Activated T-helper 2 cell treated with anti-CD3 and anti-CD28 coated beads, Interferon-gamma antibody, Interleukin-2, Interleukin-4, amounts not matched to agents 10 μg/mL and 5 μg/mL and 100 μg/mL, durations not matched to agents 14 hours and 24 hours and 36 hours (primary cell): ENCODE results near the gene MDH2. TPM values are rescaled to one million over a fixed set of nuclear protein-coding genes. Genes with fewer than 3 reads are reported as not detected.
A peak's percentile ranks its signal among the peaks of the same experiment; 100 is the strongest.
"Not testable (repeated sequence)": the region's sequence is repeated elsewhere in the genome, so short reads cannot be mapped to it uniquely, and the experiment has no call there.

Experiments
- DNase-seq: peaks from one replicate; pipeline ENCODE4 v3.0.0; 2021; ENCODE audit warnings: low spot score
- H3K27ac Mint-ChIP-seq: one replicate; pipeline ENCODE4 v1.8.0; 2021; ENCODE audit warnings: mixed read lengths
- H3K27me3 Mint-ChIP-seq: one replicate; pipeline ENCODE4 v1.8.0; 2021; ENCODE audit warnings: low read depth, mixed read lengths
- H3K36me3 Mint-ChIP-seq: one replicate; pipeline ENCODE4 v1.8.0; 2021; ENCODE audit warnings: low read depth, mixed read lengths
- H3K4me1 Mint-ChIP-seq: one replicate; pipeline ENCODE4 v1.8.0; 2021; ENCODE audit warnings: low read depth, mixed read lengths
- H3K4me3 Mint-ChIP-seq: one replicate; pipeline ENCODE4 v1.8.0; 2021; ENCODE audit warnings: low read depth, mild to moderate bottlenecking, moderate library complexity, mixed read lengths
- H3K9me3 Mint-ChIP-seq: one replicate; pipeline ENCODE4 v1.8.0; 2021; ENCODE audit warnings: mixed read lengths
- intact Hi-C: fragments of 100-400 bp; cut with micrococcal nuclease; formaldehyde crosslinking; loops from one replicate; pipeline ENCODE4 v1.15.1; 2023
- total RNA-seq: library from RNA; stranded (reverse); gene quantifications from 2 replicates; pipeline ENCODE4 v1.2.3, GENCODE V29; 2022

MDH2 gene
- total RNA-seq, 1 donor from 2014 or later: 268 TPM

DNA sequence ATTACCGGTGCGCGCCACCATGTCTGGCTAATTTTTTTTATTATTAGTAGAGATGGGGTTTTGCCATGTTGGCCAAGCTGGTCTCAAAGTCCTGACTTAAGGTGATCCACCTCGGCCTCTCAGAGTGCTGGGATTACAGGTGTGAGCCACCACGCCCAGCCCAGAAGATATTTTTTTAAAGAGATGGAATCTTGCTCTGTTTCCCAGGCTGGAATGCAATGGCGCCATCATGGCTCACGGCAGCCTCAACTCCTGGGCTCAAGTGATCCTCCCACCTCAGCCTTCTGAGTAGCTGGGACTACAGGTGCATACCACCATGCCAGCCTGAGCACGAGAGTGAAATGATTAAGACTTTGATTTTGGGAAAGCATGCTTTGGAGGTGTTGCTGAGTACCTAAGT is 4.8 kb downstream of the MDH2 start:
- Mint-ChIP-seq H3K27ac (peak overlapping the region; percentile 13), H3K36me3 (peaks cover 45% of the 10 kb centered on the region), H3K4me1 (peaks cover 29% of the 10 kb centered on the region)
- intact Hi-C loops, H3K4me3 Mint-ChIP-seq, H3K9me3 Mint-ChIP-seq, H3K27me3 Mint-ChIP-seq, DNase-seq: not testable (repeated sequence)

DNA sequence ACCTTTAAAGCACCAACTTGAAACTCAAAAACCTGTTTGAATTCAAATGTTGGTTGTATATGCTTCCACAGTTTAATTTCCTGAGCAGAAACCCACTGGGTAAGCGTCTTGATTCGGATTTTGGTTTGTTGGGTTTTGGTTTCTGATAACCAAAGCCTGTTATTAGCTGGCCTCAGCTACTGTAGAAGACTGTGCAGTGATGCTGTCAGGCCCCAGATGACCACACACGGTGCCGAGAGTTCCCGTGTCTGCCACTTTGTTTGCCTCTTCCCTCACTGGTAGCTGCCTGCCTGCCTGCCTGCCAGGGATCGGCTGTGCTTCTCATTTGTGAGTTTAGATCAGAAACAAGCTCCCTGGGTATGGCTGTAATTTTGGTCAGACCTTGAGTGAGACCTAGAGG is 5.6 kb downstream of the MDH2 start:
- no peaks in the 10 kb centered on the region for H3K27me3 Mint-ChIP-seq
- H3K27ac Mint-ChIP-seq: no peak overlapping the region
- no peak for DNase-seq
- H3K36me3 Mint-ChIP-seq: peaks cover 48% of the 10 kb centered on the region
- no peaks in the 10 kb centered on the region for H3K9me3 Mint-ChIP-seq
- intact Hi-C loops: no loop called here
- peaks cover 29% of the 10 kb centered on the region for H3K4me1 Mint-ChIP-seq
- no peak overlapping the region for H3K4me3 Mint-ChIP-seq

DNA sequence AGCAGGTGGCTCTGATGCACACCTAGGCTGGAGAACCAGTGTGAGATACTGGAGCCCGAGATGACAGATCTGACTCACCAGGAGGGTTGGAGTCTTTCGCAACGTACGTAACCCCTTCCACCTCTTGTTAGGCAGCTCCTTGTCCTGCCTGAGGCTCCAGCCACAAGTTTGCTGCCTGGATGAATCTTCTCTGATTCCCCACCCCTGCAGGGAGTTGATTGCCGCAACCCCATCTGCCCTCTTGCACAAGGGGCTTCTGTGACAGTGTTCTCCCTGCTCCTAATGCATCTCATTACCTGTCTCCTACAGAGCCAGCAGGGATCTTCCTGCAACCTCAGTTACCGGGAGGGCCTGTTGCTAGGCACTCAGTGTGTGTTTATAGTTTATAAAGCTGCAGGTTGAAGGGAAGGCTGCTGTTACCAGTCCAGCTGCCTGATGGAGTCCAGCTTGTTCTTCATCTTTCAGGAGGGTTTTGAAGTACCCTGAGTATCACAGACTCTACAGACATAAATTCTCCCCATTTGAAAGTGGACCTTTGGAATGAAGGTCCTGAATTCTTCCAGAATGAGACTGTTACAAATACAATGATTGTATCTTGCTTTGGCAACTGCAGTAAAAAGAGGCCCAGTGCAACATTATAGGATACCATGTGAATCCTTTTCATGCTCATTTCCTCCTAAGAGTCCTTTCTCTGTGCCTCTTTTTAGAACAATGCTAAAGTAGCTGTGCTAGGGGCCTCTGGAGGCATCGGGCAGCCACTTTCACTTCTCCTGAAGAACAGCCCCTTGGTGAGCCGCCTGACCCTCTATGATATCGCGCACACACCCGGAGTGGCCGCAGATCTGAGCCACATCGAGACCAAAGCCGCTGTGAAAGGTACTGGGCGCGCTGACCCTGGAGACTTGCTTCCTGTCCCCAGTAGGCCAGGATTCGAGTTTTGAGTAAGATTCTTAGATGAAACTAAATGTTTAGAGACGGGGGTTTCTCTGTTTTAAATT is 6.5 kb downstream of the MDH2 start:
- intact Hi-C loops: no loop called here
- DNase-seq: no peak
- Mint-ChIP-seq H3K4me3 (no peak overlapping the region), H3K9me3 (no peaks in the 10 kb centered on the region), H3K36me3 (peaks cover 50% of the 10 kb centered on the region), H3K27ac (no peak overlapping the region), H3K27me3 (no peaks in the 10 kb centered on the region), H3K4me1 (peaks cover 25% of the 10 kb centered on the region)

DNA sequence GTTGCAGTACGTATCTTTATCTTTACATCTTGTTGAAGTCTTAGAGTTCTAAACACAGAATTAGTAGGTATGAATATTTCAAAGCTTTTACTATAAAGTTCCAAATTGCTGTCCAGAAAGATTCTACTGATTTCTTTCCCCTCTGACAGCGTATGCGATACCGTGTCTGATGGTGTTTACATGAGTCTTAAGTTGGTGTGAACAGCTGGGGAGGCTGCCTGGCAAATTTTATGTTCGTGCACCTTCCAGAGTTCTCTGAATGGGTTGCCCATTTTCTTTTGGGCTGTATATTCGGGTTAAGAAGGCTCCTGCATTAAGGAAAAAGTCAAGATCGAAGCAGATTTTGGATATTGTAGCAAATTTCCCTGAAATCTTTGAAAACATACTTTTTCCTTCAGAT is 8.3 kb downstream of the MDH2 start:
- Mint-ChIP-seq H3K9me3 (no peaks in the 10 kb centered on the region), H3K36me3 (peaks cover 54% of the 10 kb centered on the region), H3K4me1 (peaks cover 16% of the 10 kb centered on the region), H3K27ac (no peak overlapping the region), H3K4me3 (no peak overlapping the region), H3K27me3 (no peaks in the 10 kb centered on the region)
- intact Hi-C loops: no loop called here
- no peak for DNase-seq

DNA sequence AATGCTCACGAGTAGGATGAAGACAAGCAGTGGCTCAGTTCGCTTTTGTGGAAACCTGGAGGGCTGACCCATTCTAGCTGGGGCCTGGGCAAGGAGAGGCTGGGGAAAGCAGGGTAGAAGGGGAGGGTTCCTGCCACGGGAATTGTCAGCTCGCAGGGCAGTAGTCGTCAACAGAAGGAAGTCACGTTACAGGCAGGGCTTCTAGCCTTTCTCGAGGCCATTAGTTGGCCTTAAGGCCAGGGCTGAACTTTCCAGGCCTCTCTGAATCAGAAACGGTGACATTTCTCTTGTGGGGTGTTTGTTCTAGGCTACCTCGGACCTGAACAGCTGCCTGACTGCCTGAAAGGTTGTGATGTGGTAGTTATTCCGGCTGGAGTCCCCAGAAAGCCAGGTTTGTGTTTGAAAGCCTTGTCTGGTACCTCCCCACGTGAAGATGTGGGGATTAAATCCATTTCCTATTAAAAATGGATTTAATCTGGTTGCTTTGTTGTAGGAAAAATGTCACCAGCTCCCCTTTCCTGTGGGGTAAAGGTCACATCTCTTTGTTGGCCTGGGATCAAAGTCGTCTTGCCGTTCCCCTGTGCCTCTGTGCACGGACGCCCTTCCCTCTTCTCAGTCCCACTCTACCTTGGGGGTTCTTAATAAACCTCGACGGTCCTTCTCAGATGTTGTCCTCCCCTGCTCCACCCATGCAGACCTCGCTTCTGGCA is 9.4 kb downstream of the MDH2 start:
- intact Hi-C loops: no loop called here
- no peak overlapping the region for H3K27ac Mint-ChIP-seq
- no peaks in the 10 kb centered on the region for H3K27me3 Mint-ChIP-seq
- peaks cover 55% of the 10 kb centered on the region for H3K36me3 Mint-ChIP-seq
- H3K9me3 Mint-ChIP-seq: no peaks in the 10 kb centered on the region
- H3K4me1 Mint-ChIP-seq: peaks cover 9% of the 10 kb centered on the region
- H3K4me3 Mint-ChIP-seq: no peak overlapping the region
- no peak for DNase-seq

DNA sequence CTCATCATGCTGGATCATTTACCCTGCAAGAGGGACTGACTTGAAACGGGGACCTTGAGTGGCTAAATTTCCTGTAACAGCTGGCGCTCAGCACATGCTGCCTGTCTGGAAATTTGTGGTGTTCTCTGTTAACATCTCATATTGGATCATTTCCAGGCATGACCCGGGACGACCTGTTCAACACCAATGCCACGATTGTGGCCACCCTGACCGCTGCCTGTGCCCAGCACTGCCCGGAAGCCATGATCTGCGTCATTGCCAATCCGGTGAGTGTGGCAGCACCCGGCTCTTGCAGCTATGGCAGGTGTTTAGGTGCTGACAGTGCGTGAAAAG is 9.9 kb downstream of the MDH2 start:
- H3K9me3 Mint-ChIP-seq: no peaks in the 10 kb centered on the region
- peaks cover 57% of the 10 kb centered on the region for H3K36me3 Mint-ChIP-seq
- no peaks in the 10 kb centered on the region for H3K27me3 Mint-ChIP-seq
- H3K4me1 Mint-ChIP-seq: peaks cover 7% of the 10 kb centered on the region
- no peak overlapping the region for H3K4me3 Mint-ChIP-seq
- DNase-seq: no peak
- H3K27ac Mint-ChIP-seq: no peak overlapping the region
- intact Hi-C loops: no loop called here

DNA sequence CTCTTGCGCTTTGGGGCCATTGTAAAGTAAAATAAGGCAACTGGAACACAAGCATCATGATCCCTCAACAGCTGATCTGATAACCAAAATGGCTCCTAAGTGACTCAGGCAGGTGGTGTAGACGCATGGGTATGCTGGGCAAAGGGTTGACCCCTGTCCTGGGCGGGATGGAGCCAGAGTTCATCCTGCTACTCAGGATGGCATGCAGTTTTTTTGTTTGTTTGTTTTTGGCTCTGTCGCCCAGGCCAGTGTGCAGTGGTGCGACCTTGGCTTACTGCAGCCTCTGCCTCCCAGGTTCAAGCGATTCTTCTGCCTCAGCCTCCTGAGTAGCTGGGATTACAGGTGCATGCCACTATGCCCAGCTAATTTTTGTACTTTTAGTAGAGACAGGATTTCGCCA is 10.8 kb downstream of the MDH2 start:
- H3K4me3 Mint-ChIP-seq, H3K9me3 Mint-ChIP-seq, H3K4me1 Mint-ChIP-seq, intact Hi-C loops, DNase-seq, H3K27ac Mint-ChIP-seq, H3K27me3 Mint-ChIP-seq: not testable (repeated sequence)
- H3K36me3 Mint-ChIP-seq: peaks cover 63% of the 10 kb centered on the region

DNA sequence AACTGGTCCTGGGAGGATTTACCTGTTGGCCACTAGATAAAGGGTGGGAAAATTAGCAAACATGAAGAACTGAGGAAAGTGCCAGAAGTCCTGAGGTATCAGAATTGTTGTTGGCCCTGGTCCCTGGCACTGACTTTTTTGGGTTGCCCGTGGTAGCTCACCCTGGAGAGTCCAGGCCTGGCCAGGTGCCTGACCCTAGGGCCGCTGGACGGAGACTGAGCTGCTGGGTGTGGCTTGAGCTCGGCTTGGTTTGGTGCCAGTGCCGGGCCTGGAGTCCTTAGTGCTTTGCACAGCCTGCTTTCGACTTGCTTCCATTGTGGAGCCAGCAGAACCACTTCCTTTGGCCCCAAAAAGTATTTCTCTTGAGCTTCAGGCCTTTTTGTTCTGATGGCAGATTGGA is 12.9 kb downstream of the MDH2 start:
- H3K27me3 Mint-ChIP-seq: no peaks in the 10 kb centered on the region
- peaks cover 4% of the 10 kb centered on the region for H3K4me1 Mint-ChIP-seq
- H3K27ac Mint-ChIP-seq: no peak overlapping the region
- H3K9me3 Mint-ChIP-seq: no peaks in the 10 kb centered on the region
- H3K4me3 Mint-ChIP-seq: no peak overlapping the region
- no peak for DNase-seq
- H3K36me3 Mint-ChIP-seq: peaks cover 82% of the 10 kb centered on the region
- intact Hi-C loops: no loop called here

DNA sequence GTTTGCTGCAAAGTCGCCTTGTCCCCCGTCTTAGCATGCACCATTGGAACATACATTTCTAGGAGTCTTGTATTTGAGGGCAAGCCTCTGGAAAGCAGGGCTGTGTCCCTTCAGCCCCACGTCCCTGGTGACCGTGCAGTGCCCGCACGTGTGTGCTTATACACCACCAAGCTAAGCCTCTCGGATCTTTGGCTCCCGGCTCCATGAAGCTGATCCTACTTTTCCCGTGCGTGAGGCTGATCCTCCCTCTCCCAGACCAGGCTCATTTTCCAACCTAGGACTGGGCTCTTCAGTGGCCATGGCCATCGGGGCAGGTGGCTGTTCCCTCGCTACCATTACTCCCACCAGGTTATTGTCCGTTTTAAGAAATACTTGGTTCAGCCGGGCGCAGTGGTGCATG is 14.3 kb downstream of the MDH2 start:
- H3K36me3 Mint-ChIP-seq: peaks cover 90% of the 10 kb centered on the region

DNA sequence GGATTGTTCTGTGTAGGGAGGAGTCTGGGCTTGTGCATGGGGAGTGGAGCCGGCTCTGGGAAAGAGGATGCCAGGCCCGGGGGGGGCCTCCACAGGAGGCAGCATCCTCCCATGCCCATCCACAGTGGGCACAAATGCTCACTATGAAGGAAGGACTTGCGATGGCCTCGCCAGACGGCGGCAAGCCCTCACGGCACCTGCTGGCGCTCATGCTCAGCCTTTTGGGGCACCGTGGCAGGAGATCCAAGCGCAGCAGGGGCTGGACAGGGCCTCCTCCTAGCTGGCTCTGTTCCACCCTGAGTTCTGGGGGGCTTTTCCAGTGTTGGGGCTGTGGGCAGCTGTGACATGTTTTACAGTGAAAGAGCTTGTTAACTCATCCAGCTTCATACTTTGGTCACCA is 15.2 kb downstream of the MDH2 start:
- H3K4me3 Mint-ChIP-seq: no peak overlapping the region
- H3K27me3 Mint-ChIP-seq: no peaks in the 10 kb centered on the region
- intact Hi-C loops: no loop called here
- H3K36me3 Mint-ChIP-seq: peaks cover 82% of the 10 kb centered on the region
- H3K27ac Mint-ChIP-seq: no peak overlapping the region
- peaks cover 4% of the 10 kb centered on the region for H3K4me1 Mint-ChIP-seq
- H3K9me3 Mint-ChIP-seq: no peaks in the 10 kb centered on the region
- DNase-seq: no peak

More for the DNA sequence above, 14.3 kb downstream of the MDH2 start:
- no peaks in the 10 kb centered on the region for H3K27me3 Mint-ChIP-seq
- DNase-seq: no peak
- H3K4me1 Mint-ChIP-seq: peaks cover 4% of the 10 kb centered on the region
- H3K27ac Mint-ChIP-seq: no peak overlapping the region
- H3K4me3 Mint-ChIP-seq: no peak overlapping the region
- intact Hi-C loops: no loop called here
- H3K9me3 Mint-ChIP-seq: no peaks in the 10 kb centered on the region

DNA sequence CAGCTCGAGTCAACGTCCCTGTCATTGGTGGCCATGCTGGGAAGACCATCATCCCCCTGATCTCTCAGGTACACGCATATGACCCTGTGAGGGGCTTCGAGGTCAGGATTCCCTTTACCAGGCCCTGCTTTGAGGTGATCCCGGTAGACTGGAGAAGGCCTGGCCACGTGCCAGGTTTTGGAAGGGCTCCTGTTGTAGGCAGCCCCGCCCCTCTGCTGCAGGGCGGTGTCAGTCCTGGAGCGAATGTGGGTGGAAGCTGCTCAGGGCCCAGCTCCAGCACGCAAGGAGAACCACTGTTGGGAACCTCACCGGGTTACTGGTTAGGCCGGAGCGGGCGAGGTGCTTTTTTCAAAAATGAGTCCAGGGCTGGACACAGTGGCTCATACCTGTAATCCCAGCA is 15.6 kb downstream of the MDH2 start:
- Mint-ChIP-seq H3K4me1 (peaks cover 4% of the 10 kb centered on the region), H3K4me3 (no peak overlapping the region), H3K27me3 (no peaks in the 10 kb centered on the region), H3K9me3 (no peaks in the 10 kb centered on the region), H3K27ac (no peak overlapping the region), H3K36me3 (peaks cover 77% of the 10 kb centered on the region)
- intact Hi-C loops: no loop called here
- DNase-seq: no peak

DNA sequence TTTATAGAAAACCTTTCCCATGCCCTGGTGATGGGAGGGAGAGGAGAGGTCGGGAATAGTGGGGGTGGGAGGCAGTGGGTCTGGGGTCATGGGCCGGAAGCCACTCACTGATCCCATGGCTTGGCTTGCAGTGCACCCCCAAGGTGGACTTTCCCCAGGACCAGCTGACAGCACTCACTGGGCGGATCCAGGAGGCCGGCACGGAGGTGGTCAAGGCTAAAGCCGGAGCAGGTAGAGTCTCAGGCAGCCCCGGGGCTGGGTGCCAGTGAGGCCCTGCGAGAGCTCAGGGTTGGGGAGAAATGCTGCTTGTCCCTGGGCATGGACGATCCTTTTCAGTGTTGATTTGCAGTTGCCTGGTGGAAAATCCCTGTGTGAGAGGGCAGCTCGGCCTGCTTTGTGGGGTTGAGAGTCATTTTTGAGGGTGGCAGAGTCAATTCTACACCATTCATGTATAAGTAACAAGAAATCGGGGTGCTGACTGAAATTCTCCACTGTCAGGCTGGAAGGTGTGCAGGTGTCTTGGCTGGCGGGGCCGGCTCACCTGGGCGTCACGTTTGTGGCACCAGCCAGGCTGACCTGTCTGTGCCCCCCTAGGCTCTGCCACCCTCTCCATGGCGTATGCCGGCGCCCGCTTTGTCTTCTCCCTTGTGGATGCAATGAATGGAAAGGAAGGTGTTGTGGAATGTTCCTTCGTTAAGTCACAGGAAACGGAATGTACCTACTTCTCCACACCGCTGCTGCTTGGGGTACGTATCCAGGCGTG is 16.5 kb downstream of the MDH2 start:
- Mint-ChIP-seq H3K27ac (no peak overlapping the region), H3K9me3 (no peaks in the 10 kb centered on the region), H3K27me3 (no peaks in the 10 kb centered on the region), H3K4me3 (no peak overlapping the region), H3K4me1 (peaks cover 4% of the 10 kb centered on the region), H3K36me3 (peaks cover 69% of the 10 kb centered on the region)
- intact Hi-C loops: no loop called here
- DNase-seq: no peak
